GM23338 (cell line): ENCODE data around the gene AP3M1.

ENCODE experiments used
- EZH2 ChIP-seq: fragments of 200-600 bp; sonication (generic); IDR thresholded peaks from one replicate; pipeline ENCODE4 v1.8.0; 2017; ENCODE audit warnings: antibody characterized with exemption, mild to moderate bottlenecking, low read depth; ENCODE audit not compliant: unreplicated experiment
- TF ChIP-seq, protein P1 (sequence below), 2 experiments: fragments of 200-600 bp in 1 of 2; sonication (generic) in 1 of 2; conservative IDR thresholded peaks; 2 replicates each; pipeline versions ENCODE4 v1.5.1 to v1.6.1; 2016 to 2017; ENCODE audit warnings: antibody characterized with exemption in 2 of 2, low read depth in 2 of 2, mild to moderate bottlenecking in 2 of 2, moderate library complexity in 1 of 2

DNA sequence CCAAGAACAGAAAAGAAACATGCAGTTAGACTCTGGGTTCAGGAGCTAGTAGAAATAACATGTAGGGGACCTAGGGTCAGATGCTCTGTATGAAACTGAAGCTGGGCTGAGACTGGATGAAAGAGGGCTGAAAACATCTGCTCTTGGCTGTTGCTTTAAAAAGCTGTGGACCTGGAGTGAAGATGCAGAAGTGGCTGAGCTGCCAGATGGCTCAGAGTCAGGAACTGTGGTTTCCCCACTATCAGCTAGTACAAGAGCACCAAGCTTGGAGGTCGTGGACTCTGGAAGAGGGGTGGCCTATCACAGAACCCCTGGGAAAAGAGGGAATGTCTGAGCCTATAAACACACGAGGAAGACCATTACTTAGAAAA, 6.3 kb upstream of the AP3M1 start:
- TF ChIP-seq, protein P1, sequence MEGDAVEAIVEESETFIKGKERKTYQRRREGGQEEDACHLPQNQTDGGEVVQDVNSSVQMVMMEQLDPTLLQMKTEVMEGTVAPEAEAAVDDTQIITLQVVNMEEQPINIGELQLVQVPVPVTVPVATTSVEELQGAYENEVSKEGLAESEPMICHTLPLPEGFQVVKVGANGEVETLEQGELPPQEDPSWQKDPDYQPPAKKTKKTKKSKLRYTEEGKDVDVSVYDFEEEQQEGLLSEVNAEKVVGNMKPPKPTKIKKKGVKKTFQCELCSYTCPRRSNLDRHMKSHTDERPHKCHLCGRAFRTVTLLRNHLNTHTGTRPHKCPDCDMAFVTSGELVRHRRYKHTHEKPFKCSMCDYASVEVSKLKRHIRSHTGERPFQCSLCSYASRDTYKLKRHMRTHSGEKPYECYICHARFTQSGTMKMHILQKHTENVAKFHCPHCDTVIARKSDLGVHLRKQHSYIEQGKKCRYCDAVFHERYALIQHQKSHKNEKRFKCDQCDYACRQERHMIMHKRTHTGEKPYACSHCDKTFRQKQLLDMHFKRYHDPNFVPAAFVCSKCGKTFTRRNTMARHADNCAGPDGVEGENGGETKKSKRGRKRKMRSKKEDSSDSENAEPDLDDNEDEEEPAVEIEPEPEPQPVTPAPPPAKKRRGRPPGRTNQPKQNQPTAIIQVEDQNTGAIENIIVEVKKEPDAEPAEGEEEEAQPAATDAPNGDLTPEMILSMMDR (conservative IDR thresholded peaks at IDR 0.05; ENCODE audit: low read depth in 2 of 2), result no peak
- no peak for TF ChIP-seq EZH2
